ENCODE data around the gene RAB24.
A peak's percentile ranks its signal among the peaks of the same experiment; 100 is the strongest.

Gene RAB24

DNA sequence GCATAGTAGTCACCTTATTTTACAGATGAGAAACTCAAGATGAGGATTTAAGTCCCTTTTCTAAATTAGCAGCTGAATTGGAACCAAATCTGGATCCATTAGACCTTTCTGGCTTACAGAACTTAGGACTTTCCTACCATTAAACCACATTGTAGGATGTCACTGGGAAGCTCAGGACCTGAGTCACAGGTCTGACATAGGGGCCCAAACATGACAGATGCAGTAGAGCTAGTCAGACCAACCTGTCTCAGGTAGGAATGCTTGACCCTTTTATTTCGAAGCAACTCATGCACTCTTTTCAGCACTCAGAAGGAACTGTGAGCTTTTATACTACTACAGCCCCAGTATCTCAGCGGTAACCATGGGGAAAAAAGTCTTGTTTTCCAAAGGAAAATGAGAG is 2.6 kb downstream of the RAB24 start:
- peak overlapping the region; percentile 69 for H3K27ac ChIP-seq (ENCODE audit: low read depth, low read length)
- peak overlapping the region; percentile 76 for H3K4me2 ChIP-seq (ENCODE audit: low read length)
- peaks cover 72% of the 10 kb centered on the region for H3K4me1 ChIP-seq (ENCODE audit: control insufficient read depth, low read length)
- H3K79me2 ChIP-seq (ENCODE audit: control insufficient read depth, low read length): peaks cover 58% of the 10 kb centered on the region
- H3K36me3 ChIP-seq (ENCODE audit: control insufficient read depth, low read length): peaks cover 79% of the 10 kb centered on the region
- no peaks in the 10 kb centered on the region for H3K9me3 ChIP-seq (ENCODE audit: control insufficient read depth, insufficient read depth, low read length)
- H3K4me3 ChIP-seq (ENCODE audit: low read length): peak overlapping the region; percentile 35
- no peak for TF ChIP-seq EZH2phosphoT487 (IDR thresholded peaks at IDR 0.05; ENCODE audit: borderline replicate concordance, low read length)
- TF ChIP-seq, protein P1, sequence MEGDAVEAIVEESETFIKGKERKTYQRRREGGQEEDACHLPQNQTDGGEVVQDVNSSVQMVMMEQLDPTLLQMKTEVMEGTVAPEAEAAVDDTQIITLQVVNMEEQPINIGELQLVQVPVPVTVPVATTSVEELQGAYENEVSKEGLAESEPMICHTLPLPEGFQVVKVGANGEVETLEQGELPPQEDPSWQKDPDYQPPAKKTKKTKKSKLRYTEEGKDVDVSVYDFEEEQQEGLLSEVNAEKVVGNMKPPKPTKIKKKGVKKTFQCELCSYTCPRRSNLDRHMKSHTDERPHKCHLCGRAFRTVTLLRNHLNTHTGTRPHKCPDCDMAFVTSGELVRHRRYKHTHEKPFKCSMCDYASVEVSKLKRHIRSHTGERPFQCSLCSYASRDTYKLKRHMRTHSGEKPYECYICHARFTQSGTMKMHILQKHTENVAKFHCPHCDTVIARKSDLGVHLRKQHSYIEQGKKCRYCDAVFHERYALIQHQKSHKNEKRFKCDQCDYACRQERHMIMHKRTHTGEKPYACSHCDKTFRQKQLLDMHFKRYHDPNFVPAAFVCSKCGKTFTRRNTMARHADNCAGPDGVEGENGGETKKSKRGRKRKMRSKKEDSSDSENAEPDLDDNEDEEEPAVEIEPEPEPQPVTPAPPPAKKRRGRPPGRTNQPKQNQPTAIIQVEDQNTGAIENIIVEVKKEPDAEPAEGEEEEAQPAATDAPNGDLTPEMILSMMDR (IDR thresholded peaks at IDR 0.05; ENCODE audit: low read depth, low read length, poor library complexity, severe bottlenecking): no peak
- peaks cover 13% of the 10 kb centered on the region; the same call in 1 of the 2 replicates for H4K20me1 ChIP-seq (ENCODE audit: control insufficient read depth, insufficient read depth, low read depth, low read length)
- H3F3A ChIP-seq (ENCODE audit: control insufficient read depth, insufficient read depth): peaks cover 39% of the 10 kb centered on the region
- H3K9me2 ChIP-seq (replicated peaks; ENCODE audit: control insufficient read depth, low read length): no peaks in the 10 kb centered on the region
- H3K27me3 ChIP-seq (ENCODE audit: control insufficient read depth, low read length): no peaks in the 10 kb centered on the region

DNA sequence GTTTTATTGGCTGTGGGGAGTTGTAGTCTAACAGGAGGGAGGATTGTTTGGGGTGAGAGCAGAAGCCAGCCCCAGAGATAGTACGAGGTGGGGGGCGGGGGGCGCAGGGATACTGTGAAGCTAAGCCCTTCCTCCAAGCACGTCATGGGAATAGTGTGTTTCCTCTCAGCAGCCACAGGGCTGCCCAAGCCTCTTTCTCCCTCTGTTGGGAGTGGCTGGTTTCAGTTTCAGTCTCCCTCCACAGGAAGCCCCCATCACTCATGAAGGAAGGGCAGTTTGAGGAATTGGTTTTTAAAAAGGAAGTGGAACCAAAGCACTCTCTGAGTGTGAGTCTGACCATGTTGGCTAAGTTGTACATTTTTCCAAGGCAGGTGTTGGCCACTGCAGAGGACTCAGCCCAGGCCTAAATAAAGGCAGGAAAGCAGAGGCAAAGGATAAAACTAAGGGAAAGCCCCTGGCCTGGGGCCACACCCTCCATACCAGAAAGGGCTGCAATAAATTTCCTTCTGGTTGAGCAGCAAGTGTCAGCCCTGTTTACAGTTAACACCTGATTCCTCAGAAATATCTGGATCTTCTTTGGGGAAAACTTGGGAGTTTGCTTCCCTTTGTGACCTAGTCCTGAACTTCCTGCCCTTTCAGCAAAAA is 3.2 kb downstream of the RAB24 start:
- no peaks in the 10 kb centered on the region for H3K9me3 ChIP-seq (ENCODE audit: control insufficient read depth, insufficient read depth, low read length)
- H3K27ac ChIP-seq (ENCODE audit: low read depth, low read length): peak overlapping the region; percentile 69
- H3K4me3 ChIP-seq (ENCODE audit: low read length): peak overlapping the region; percentile 35
- H3F3A ChIP-seq (ENCODE audit: control insufficient read depth, insufficient read depth): peaks cover 39% of the 10 kb centered on the region
- H4K20me1 ChIP-seq (ENCODE audit: control insufficient read depth, insufficient read depth, low read depth, low read length): peaks cover 13% of the 10 kb centered on the region; the same call in 1 of the 2 replicates
- H3K9me2 ChIP-seq (replicated peaks; ENCODE audit: control insufficient read depth, low read length): no peaks in the 10 kb centered on the region
- H3K36me3 ChIP-seq (ENCODE audit: control insufficient read depth, low read length): peaks cover 79% of the 10 kb centered on the region
- H3K4me1 ChIP-seq (ENCODE audit: control insufficient read depth, low read length): peaks cover 71% of the 10 kb centered on the region
- H3K4me2 ChIP-seq (ENCODE audit: low read length): peak overlapping the region; percentile 76
- H3K27me3 ChIP-seq (ENCODE audit: control insufficient read depth, low read length): no peaks in the 10 kb centered on the region
- TF ChIP-seq EZH2phosphoT487 (IDR thresholded peaks at IDR 0.05; ENCODE audit: borderline replicate concordance, low read length): no peak
- TF ChIP-seq, protein P1 (IDR thresholded peaks at IDR 0.05; ENCODE audit: low read depth, low read length, poor library complexity, severe bottlenecking): no peak
- peaks cover 52% of the 10 kb centered on the region for H3K79me2 ChIP-seq (ENCODE audit: control insufficient read depth, low read length)

DNA sequence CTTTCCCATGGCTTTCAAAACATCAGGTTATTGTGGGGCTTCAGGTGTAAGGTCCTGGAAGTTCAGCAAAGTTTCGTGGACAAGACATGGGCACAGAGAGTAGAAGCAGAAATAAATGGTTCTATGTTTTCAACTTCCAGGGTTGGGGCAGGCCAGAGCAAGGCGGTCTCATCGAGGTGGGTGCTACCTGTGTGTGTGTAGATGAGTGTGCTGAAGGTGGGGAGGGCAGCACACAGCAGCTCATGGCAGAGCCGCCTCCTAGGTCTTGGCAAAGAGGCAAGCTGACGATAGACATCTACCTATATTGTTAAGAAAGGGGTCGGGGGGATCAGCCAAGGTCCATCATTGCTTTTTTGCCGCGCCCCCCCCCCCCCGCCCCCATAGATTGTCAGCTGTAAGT is 3.8 kb downstream of the RAB24 start:
- Histone ChIP-seq H3K9me3 (ENCODE audit: control insufficient read depth, insufficient read depth, low read length) (no peaks in the 10 kb centered on the region), H3K9me2 (replicated peaks; ENCODE audit: control insufficient read depth, low read length) (no peaks in the 10 kb centered on the region), H3F3A (ENCODE audit: control insufficient read depth, insufficient read depth) (peaks cover 39% of the 10 kb centered on the region), H4K20me1 (ENCODE audit: control insufficient read depth, insufficient read depth, low read depth, low read length) (peaks cover 7% of the 10 kb centered on the region; the same call in 1 of the 2 replicates), H3K4me3 (ENCODE audit: low read length) (peak overlapping the region; percentile 37), H3K27me3 (ENCODE audit: control insufficient read depth, low read length) (no peaks in the 10 kb centered on the region), H3K36me3 (ENCODE audit: control insufficient read depth, low read length) (peaks cover 79% of the 10 kb centered on the region), H3K4me2 (ENCODE audit: low read length) (peak overlapping the region; percentile 76), H3K4me1 (ENCODE audit: control insufficient read depth, low read length) (peaks cover 68% of the 10 kb centered on the region), H3K27ac (ENCODE audit: low read depth, low read length) (peak overlapping the region; percentile 69), H3K79me2 (ENCODE audit: control insufficient read depth, low read length) (peaks cover 46% of the 10 kb centered on the region)
- TF ChIP-seq, protein P1 (IDR thresholded peaks at IDR 0.05; ENCODE audit: low read depth, low read length, poor library complexity, severe bottlenecking): no peak
